ENCODE results near the gene EMC9.

EMC9 gene

DNA sequence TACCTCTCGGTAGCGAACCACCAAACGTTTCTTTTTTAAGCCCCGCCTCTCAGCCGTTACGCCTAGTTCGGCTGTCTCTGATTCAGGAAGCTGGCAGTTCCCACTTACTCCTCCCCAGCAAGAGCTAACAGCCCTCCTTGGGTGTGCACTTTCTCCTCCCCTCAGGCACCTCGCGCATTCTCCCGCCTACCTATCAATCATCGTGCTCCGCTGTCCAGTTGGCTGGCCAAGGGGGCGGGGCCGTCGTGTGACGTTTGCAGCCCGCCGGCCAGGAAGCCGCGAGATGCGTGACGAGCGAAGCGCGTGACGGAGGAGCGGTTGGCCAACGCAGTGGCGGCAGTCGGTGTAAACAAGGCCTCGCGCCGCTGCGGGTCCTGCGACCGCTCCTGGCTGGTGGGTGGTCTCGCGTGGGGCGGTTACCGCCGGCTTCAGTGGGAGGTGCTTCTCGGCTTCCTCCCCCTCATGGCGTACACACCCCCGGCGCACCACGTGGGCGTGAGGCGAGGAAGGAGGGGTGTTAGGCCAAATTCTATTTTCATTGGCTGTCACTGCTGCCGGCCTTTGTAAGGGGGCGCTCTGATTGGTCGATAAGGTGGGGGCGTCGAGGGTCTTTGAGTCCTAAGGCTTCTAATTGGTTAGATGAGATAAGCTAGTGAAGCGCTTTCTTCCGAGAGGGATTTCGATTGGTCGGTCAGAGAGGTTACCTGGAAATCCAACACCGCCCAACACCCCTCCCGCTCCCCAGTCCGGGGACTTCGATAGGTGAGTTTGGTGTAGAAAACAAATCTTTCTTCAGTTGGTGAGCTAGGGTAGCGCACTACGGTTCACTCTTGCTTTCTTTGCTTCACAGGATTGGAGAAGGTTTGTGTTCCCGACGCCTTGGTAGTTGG is 26.6 kb downstream of the EMC9 start, which contains the start of the genes DCAF11 and NRL:
Gene DCAF11 (plus strand): TSS at position 246 of the 890 bp plus-strand sequence. CDS start 818 bp downstream, outside the sequence.
Gene NRL (minus strand): TSS at position 418 of the 890 bp plus-strand sequence. CDS start 32,101 bp downstream, outside the sequence.
- FAIRE-seq, result no peak
- DNase-seq (ENCODE audit: insufficient read length, low spot score), result peak; percentile 97
- TF ChIP-seq, protein P1, sequence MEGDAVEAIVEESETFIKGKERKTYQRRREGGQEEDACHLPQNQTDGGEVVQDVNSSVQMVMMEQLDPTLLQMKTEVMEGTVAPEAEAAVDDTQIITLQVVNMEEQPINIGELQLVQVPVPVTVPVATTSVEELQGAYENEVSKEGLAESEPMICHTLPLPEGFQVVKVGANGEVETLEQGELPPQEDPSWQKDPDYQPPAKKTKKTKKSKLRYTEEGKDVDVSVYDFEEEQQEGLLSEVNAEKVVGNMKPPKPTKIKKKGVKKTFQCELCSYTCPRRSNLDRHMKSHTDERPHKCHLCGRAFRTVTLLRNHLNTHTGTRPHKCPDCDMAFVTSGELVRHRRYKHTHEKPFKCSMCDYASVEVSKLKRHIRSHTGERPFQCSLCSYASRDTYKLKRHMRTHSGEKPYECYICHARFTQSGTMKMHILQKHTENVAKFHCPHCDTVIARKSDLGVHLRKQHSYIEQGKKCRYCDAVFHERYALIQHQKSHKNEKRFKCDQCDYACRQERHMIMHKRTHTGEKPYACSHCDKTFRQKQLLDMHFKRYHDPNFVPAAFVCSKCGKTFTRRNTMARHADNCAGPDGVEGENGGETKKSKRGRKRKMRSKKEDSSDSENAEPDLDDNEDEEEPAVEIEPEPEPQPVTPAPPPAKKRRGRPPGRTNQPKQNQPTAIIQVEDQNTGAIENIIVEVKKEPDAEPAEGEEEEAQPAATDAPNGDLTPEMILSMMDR (IDR thresholded peaks at IDR 0.05; ENCODE audit: insufficient read depth, missing control alignments), result no peak

DNA sequence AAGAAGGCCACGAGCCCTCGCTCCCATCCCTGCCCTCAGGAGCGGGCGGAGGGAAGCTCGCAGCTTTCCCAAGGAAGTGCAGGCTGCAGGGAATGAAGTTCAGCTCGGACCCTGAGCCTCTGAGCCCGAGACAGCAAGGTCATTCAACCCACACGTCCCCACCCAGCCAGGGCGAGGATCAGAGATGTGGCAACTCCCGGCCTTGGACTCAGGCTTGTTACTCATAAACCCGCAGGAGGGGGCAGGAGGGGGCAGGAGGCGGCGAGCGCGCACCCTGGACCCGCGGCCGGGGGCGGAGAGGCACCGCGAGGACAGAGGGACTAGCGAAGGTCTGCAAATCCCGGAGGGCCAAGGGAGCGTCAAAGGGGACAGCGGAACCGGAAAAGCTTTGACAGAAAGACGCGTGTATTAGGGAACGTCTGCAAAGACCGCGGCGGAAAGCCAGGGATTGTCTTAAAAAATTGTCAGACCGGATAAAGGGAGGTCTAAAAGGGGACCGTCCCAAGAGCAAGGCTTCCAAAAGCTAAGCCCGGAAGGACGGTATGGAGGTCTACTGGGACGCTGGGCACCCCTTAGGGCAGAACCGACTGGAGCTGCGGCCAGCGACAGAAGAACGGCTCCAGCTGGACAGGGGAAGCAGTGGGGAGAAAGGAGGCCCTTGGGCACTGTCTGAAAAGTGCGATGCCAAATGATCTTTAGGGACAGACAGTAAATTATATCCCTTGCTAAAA is 27.4 kb downstream of the EMC9 start:
- TF ChIP-seq, protein P1 (IDR thresholded peaks at IDR 0.05; ENCODE audit: insufficient read depth, missing control alignments), result no peak
- FAIRE-seq (no peak), DNase-seq (ENCODE audit: insufficient read length, low spot score) (peak; percentile 58)

DNA sequence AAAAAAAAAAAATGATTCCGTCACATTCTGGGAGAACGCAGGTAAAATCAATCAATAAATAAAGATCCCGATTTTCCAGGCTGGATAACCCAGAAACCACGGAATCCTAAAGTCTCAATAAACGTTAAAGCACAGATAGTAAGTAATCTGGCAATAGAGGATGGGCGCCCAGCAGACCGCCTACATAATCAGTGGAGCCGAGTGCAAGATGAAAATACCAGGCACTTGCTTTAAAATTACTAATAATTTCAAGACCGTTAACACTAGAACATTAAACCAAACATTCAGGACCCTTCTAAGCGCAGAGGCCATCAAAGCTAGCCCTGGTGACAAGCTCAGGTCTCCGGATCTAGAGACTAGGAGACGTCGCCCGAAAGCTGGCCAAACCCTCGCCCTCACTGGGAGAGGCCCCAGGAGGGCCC is 28.0 kb downstream of the EMC9 start:
- DNase-seq (ENCODE audit: insufficient read length, low spot score) (no peak), FAIRE-seq (no peak)
- TF ChIP-seq, protein P1 (IDR thresholded peaks at IDR 0.05; ENCODE audit: insufficient read depth, missing control alignments), result no peak

DNA sequence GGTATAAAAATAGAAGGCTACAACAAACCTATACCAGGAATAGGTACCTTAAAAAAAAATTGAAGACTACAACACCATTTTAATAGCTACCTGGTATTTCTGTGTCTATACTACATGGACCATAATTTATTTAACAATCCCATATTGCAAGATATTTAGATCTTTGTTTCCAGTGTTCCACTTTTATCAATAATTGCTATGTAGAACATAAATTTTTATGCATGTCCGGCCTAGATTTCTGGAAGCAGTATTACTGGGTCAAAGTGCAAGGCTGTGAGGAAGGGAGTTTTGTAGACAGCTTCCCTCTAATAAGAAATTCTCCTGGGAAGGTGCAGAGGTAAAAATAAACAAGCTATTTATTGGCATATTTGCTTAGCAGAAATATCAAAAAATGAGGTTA is 30.9 kb downstream of the EMC9 start:
- DNase-seq (ENCODE audit: insufficient read length, low spot score) (no peak), FAIRE-seq (no peak)

DNA sequence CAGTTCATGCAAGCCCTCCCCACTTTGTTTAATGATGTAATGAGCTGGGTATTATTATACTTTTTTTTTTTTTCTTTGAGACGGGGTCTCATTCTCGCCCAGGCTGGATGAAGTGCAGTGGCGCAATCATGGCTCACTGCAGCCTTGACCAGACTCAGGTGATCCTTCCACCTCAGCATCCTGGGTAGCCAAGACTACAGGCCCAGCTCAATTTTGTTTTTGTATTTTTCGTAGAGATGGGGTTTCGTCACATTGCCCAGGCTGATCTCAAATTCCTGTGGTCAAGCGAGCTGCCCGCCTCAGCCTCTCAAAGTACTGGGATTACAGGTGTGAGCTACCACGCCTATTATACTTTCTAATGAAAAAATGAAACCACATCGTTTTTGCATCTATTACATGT is 31.3 kb downstream of the EMC9 start:
- no peak for FAIRE-seq
- TF ChIP-seq, protein P1 (IDR thresholded peaks at IDR 0.05; ENCODE audit: insufficient read depth, missing control alignments), result no peak

More for the DNA sequence above, 30.9 kb downstream of the EMC9 start:
- TF ChIP-seq, protein P1 (IDR thresholded peaks at IDR 0.05; ENCODE audit: insufficient read depth, missing control alignments), result no peak

DNA sequence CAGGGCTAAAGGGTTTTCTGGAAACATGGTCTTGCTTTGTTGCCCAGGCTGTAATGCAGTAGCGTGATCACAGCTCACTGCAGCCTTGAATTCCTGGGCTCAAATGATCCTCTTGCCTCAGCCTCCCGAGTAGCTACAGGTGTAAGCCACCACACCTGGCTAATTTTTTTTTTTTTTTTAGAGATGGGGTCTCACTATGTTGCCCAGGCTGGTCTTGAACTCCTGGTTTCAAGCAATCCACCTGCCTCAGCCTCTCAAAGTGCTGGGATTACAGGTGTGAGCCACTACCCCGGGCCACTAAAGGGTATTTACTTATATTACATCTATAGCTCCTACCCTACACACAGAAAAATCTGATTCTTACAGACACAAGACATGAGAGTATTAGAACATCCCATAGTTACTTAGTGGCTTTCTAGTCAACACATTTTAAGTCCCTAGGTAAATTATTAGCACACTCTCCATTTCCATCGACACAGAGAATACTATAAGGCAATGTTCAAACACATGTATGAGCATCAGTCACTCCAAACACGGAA is 33.0 kb downstream of the EMC9 start:
- FAIRE-seq (peak; percentile 21), DNase-seq (ENCODE audit: insufficient read length, low spot score) (no peak)
- TF ChIP-seq, protein P1 (IDR thresholded peaks at IDR 0.05; ENCODE audit: insufficient read depth, missing control alignments), result no peak

More for the DNA sequence above, 31.3 kb downstream of the EMC9 start:
- DNase-seq (ENCODE audit: insufficient read length, low spot score), result no peak

Data from D721Med (cell line).